ENCODE measurements around the gene TRIM26.

The TRIM26 gene

GRCh38 chr6:30162265-30163089 lies 50.7 kb downstream of the TRIM26 start:
- peaks cover 23 to 36% of the 10 kb centered on the region in 2 experiments for H3K27me3 ChIP-seq (ENCODE audit: control insufficient read depth in 1 of 2, insufficient read depth in 1 of 2, low read length in 2 of 2)
- H2BK120ac ChIP-seq (ENCODE audit: low read depth, low read length) = no peak overlapping the region
- H3K23ac ChIP-seq (ENCODE audit: low read length in 2 of 2) = no peak overlapping the region
- no peak overlapping the region for H3K4me3 ChIP-seq (ENCODE audit: insufficient read depth in 1 of 2, low read depth in 1 of 2, low read length in 2 of 2)
- H3K14ac ChIP-seq (ENCODE audit: low read length in 2 of 2) = no peak overlapping the region
- H3K9ac ChIP-seq (ENCODE audit: low read length) = no peak overlapping the region
- no peaks in the 10 kb centered on the region for H3K79me1 ChIP-seq (replicated peaks; ENCODE audit: low read length, poor library complexity, severe bottlenecking)
- no peak overlapping the region for H3K4me2 ChIP-seq (ENCODE audit: low read length, poor library complexity, severe bottlenecking)
- H2BK12ac ChIP-seq (ENCODE audit: low read length in 2 of 2) = no peak overlapping the region
- no peak overlapping the region for H2BK15ac ChIP-seq (ENCODE audit: low read depth, poor library complexity, severe bottlenecking)
- no peak overlapping the region for H3K4ac ChIP-seq (ENCODE audit: low read depth in 1 of 2, low read length in 2 of 2)
- no peak overlapping the region for H3K27ac ChIP-seq (ENCODE audit: low read length, poor library complexity, severe bottlenecking)
- 85% methylated on average over 10 of the region's 12 CpGs for WGBS
- no peak overlapping the region for H4K91ac ChIP-seq (ENCODE audit: low read length)
- H2AK5ac ChIP-seq (ENCODE audit: low read length, severe bottlenecking) = no peak overlapping the region
- H3K18ac ChIP-seq (ENCODE audit: low read depth in 1 of 2, low read length in 2 of 2) = no peak overlapping the region
- H2BK5ac ChIP-seq (ENCODE audit: low read depth, low read length, poor library complexity, severe bottlenecking) = no peak overlapping the region
- H2AFZ ChIP-seq (ENCODE audit: low read depth, low read length) = no peak overlapping the region
- no peaks in the 10 kb centered on the region for H3K4me1 ChIP-seq (ENCODE audit: control insufficient read depth, insufficient read depth, low read depth, low read length)
- H4K8ac ChIP-seq (ENCODE audit: low read length) = no peak overlapping the region
- no peaks in the 10 kb centered on the region for H3K36me3 ChIP-seq (ENCODE audit: control insufficient read depth in 1 of 2, insufficient read depth in 2 of 2, low read depth in 1 of 2, low read length in 2 of 2)
- no peaks in the 10 kb centered on the region for H3K9me3 ChIP-seq (ENCODE audit: control insufficient read depth, low read length)
- no peak for DNase-seq

GRCh38 chr6:30160785-30161531 lies 52.2 kb downstream of the TRIM26 start, which contains the start of gene TRIM10:
TRIM10 (minus strand) TSS chr6:30161211; CDS start chr6:30160858, 353 bp downstream.
- no peak within 1 kb of the TSS for H2AK5ac ChIP-seq (ENCODE audit: low read length, severe bottlenecking)
- H3K4me3 ChIP-seq (ENCODE audit: insufficient read depth in 1 of 2, low read depth in 1 of 2, low read length in 2 of 2) = no peak within 1 kb of the TSS
- H3K36me3 ChIP-seq (ENCODE audit: control insufficient read depth in 1 of 2, insufficient read depth in 2 of 2, low read depth in 1 of 2, low read length in 2 of 2) = no peaks in the 10 kb centered on the region
- H2BK12ac ChIP-seq (ENCODE audit: low read length in 2 of 2) = no peak within 1 kb of the TSS
- no peak within 1 kb of the TSS for H4K91ac ChIP-seq (ENCODE audit: low read length)
- H3K27me3 ChIP-seq (ENCODE audit: control insufficient read depth in 1 of 2, insufficient read depth in 1 of 2, low read length in 2 of 2) = peaks cover 12 to 29% of the 10 kb centered on the region in 2 experiments
- H3K4ac ChIP-seq (ENCODE audit: low read depth in 1 of 2, low read length in 2 of 2) = no peak within 1 kb of the TSS
- no peak within 1 kb of the TSS for H2BK5ac ChIP-seq (ENCODE audit: low read depth, low read length, poor library complexity, severe bottlenecking)
- no peak within 1 kb of the TSS for H4K8ac ChIP-seq (ENCODE audit: low read length)
- no peak within 1 kb of the TSS for H3K23ac ChIP-seq (ENCODE audit: low read length in 2 of 2)
- H3K9me3 ChIP-seq (ENCODE audit: control insufficient read depth, low read length) = no peaks in the 10 kb centered on the region
- peaks cover 5% of the 10 kb centered on the region for H3K4me1 ChIP-seq (ENCODE audit: control insufficient read depth, insufficient read depth, low read depth, low read length)
- no peak within 1 kb of the TSS for H2BK15ac ChIP-seq (ENCODE audit: low read depth, poor library complexity, severe bottlenecking)
- WGBS = 77% methylated on average over 3 of the region's 4 CpGs
- no peak within 1 kb of the TSS for H3K9ac ChIP-seq (ENCODE audit: low read length)
- no peak within 1 kb of the TSS for H2BK120ac ChIP-seq (ENCODE audit: low read depth, low read length)
- H3K18ac ChIP-seq (ENCODE audit: low read depth in 1 of 2, low read length in 2 of 2) = no peak within 1 kb of the TSS
- H2AFZ ChIP-seq (ENCODE audit: low read depth, low read length) = no peak within 1 kb of the TSS
- no peak within 1 kb of the TSS for H3K27ac ChIP-seq (ENCODE audit: low read length, poor library complexity, severe bottlenecking)
- DNase-seq = no peak
- H3K79me1 ChIP-seq (replicated peaks; ENCODE audit: low read length, poor library complexity, severe bottlenecking) = no peaks in the 10 kb centered on the region
- no peak within 1 kb of the TSS for H3K4me2 ChIP-seq (ENCODE audit: low read length, poor library complexity, severe bottlenecking)
- H3K14ac ChIP-seq (ENCODE audit: low read length in 2 of 2) = peak within 1 kb of the TSS in 1 of 2 experiments; percentile 48

- no peak overlapping the region for H2BK120ac ChIP-seq (ENCODE audit: low read depth, low read length)
- no peak overlapping the region for H4K8ac ChIP-seq (ENCODE audit: low read length)
- no peak overlapping the region for H3K23ac ChIP-seq (ENCODE audit: low read length in 2 of 2)
- 88% methylated on average over 17 of the region's 17 CpGs for WGBS
- peaks cover 12 to 29% of the 10 kb centered on the region in 2 experiments for H3K27me3 ChIP-seq (ENCODE audit: control insufficient read depth in 1 of 2, insufficient read depth in 1 of 2, low read length in 2 of 2)
- H3K27ac ChIP-seq (ENCODE audit: low read length, poor library complexity, severe bottlenecking) = no peak overlapping the region
- no peak overlapping the region for H2AFZ ChIP-seq (ENCODE audit: low read depth, low read length)
- H3K79me1 ChIP-seq (replicated peaks; ENCODE audit: low read length, poor library complexity, severe bottlenecking) = no peaks in the 10 kb centered on the region
- no peak overlapping the region for H2AK5ac ChIP-seq (ENCODE audit: low read length, severe bottlenecking)
- H4K91ac ChIP-seq (ENCODE audit: low read length) = no peak overlapping the region
- no peak overlapping the region for H3K4me2 ChIP-seq (ENCODE audit: low read length, poor library complexity, severe bottlenecking)
- H3K4me1 ChIP-seq (ENCODE audit: control insufficient read depth, insufficient read depth, low read depth, low read length) = peaks cover 7% of the 10 kb centered on the region
- H2BK12ac ChIP-seq (ENCODE audit: low read length in 2 of 2) = no peak overlapping the region
- H3K9me3 ChIP-seq (ENCODE audit: control insufficient read depth, low read length) = no peaks in the 10 kb centered on the region
- no peak overlapping the region for H3K9ac ChIP-seq (ENCODE audit: low read length)
- H3K18ac ChIP-seq (ENCODE audit: low read depth in 1 of 2, low read length in 2 of 2) = no peak overlapping the region
- H2BK15ac ChIP-seq (ENCODE audit: low read depth, poor library complexity, severe bottlenecking) = no peak overlapping the region
- no peak overlapping the region for H3K14ac ChIP-seq (ENCODE audit: low read length in 2 of 2)
- no peak for DNase-seq
- H3K36me3 ChIP-seq (ENCODE audit: control insufficient read depth in 1 of 2, insufficient read depth in 2 of 2, low read depth in 1 of 2, low read length in 2 of 2) = no peaks in the 10 kb centered on the region
- H2BK5ac ChIP-seq (ENCODE audit: low read depth, low read length, poor library complexity, severe bottlenecking) = no peak overlapping the region
- no peak overlapping the region for H3K4me3 ChIP-seq (ENCODE audit: insufficient read depth in 1 of 2, low read depth in 1 of 2, low read length in 2 of 2)
- H3K4ac ChIP-seq (ENCODE audit: low read depth in 1 of 2, low read length in 2 of 2) = no peak overlapping the region
These were observed 53.0 kb downstream of the TRIM26 start for GRCh38 chr6:30160008-30160784.

Data from mesenchymal stem cell (in vitro differentiated cells and primary cell).